Neural cell (in vitro differentiated cells): ENCODE data around the gene LATS2. TPM values are rescaled to one million over a fixed set of nuclear protein-coding genes. Genes with fewer than 3 reads are reported as not detected.

ENCODE experiments used
- H2AFZ ChIP-seq: fragments of 200-600, 300-800 bp; sonication (generic), shearing (Covaris generic); 2 replicates; pipeline ENCODE4 v1.6.0; 2014; ENCODE audit warnings: low read depth, mild to moderate bottlenecking, antibody characterized with exemption, low read length, moderate library complexity
- H3F3A ChIP-seq: fragments of 200-600 bp; shearing (Covaris generic); 2 replicates; pipeline ENCODE4 v1.6.1; 2016; ENCODE audit warnings: mild to moderate bottlenecking, moderate library complexity, mixed read lengths, antibody characterized with exemption, low read length; ENCODE audit not compliant: insufficient read depth, poor library complexity, severe bottlenecking
- H3K27ac ChIP-seq: fragments of 200-600, 300-800 bp; sonication (generic), shearing (Covaris generic); 2 replicates; pipeline ENCODE4 v1.5.1; 2014; ENCODE audit warnings: mild to moderate bottlenecking, low read length, moderate library complexity
- H3K27me3 ChIP-seq: fragments of 300-800, 200-600 bp; sonication (generic), shearing (Covaris generic); 2 replicates; pipeline ENCODE4 v1.6.0; 2014; ENCODE audit warnings: mild to moderate bottlenecking, low read depth, low read length, moderate library complexity; ENCODE audit not compliant: insufficient read depth
- H3K36me3 ChIP-seq: fragments of 300-800, 200-600 bp; sonication (generic), shearing (Covaris generic); 2 replicates; pipeline ENCODE4 v1.5.1; 2014; ENCODE audit warnings: mild to moderate bottlenecking, antibody characterized with exemption, low read length, moderate library complexity; ENCODE audit not compliant: insufficient read depth
- H3K4me2 ChIP-seq: fragments of 300-800, 200-600 bp; sonication (generic), shearing (Covaris generic); 2 replicates; pipeline ENCODE4 v1.6.0; 2014; ENCODE audit warnings: mild to moderate bottlenecking, low read length
- H3K4me3 ChIP-seq: fragments of 300-800, 200-600 bp; sonication (generic), shearing (Covaris generic); 2 replicates; pipeline ENCODE4 v1.5.1; 2014; ENCODE audit warnings: mild to moderate bottlenecking, low read length, moderate library complexity
- H3K79me2 ChIP-seq: fragments of 200-600 bp; shearing (Covaris generic); replicated peaks from 2 replicates; pipeline ENCODE4 v1.6.0; 2014; ENCODE audit warnings: mild to moderate bottlenecking, low read length, moderate library complexity; ENCODE audit not compliant: insufficient read depth
- H3K9ac ChIP-seq: fragments of 300-800, 200-600 bp; sonication (generic), shearing (Covaris generic); 2 replicates; pipeline ENCODE4 v1.6.1; 2016; ENCODE audit warnings: mild to moderate bottlenecking, low read length, mixed read lengths
- H3K9me2 ChIP-seq: fragments of 200-600 bp; shearing (Covaris generic); 2 replicates; pipeline ENCODE4 v1.6.1; 2016; ENCODE audit warnings: mild to moderate bottlenecking, low read length, mixed read lengths; ENCODE audit not compliant: insufficient read depth
- H3K9me3 ChIP-seq: fragments of 200-600, 300-800 bp; sonication (generic), shearing (Covaris generic); 2 replicates; pipeline ENCODE4 v1.6.1; 2016; ENCODE audit warnings: mild to moderate bottlenecking, mixed run types, low read length, moderate library complexity, mixed read lengths
- H4K20me1 ChIP-seq: fragments of 200-600 bp; shearing (Covaris generic); 2 replicates; pipeline ENCODE4 v1.6.1; 2016; ENCODE audit warnings: mild to moderate bottlenecking, mixed run types; ENCODE audit not compliant: insufficient read depth
- EP300 ChIP-seq: fragments of 450-650 bp; conservative IDR thresholded peaks from 2 replicates; pipeline ENCODE4 v1.6.1; 2014; ENCODE audit warnings: antibody characterized with exemption, mild to moderate bottlenecking, moderate library complexity; ENCODE audit not compliant: poor library complexity, severe bottlenecking
- EZH2 ChIP-seq: fragments of 200-600, 300-800 bp; shearing (Covaris generic), sonication (generic); IDR thresholded peaks from 2 replicates; pipeline ENCODE4 v1.6.1; 2014; ENCODE audit warnings: antibody characterized with exemption, low read length, borderline replicate concordance, mild to moderate bottlenecking; ENCODE audit not compliant: insufficient read depth, poor library complexity, severe bottlenecking
- MXI1 ChIP-seq: fragments of 450-650 bp; conservative IDR thresholded peaks from 2 replicates; pipeline ENCODE4 v1.6.1; 2014; ENCODE audit warnings: antibody characterized with exemption, mild to moderate bottlenecking; ENCODE audit not compliant: poor library complexity, severe bottlenecking
- POLR2AphosphoS5 ChIP-seq: IDR thresholded peaks from 2 replicates; pipeline ENCODE4 v1.6.1; 2012
- RAD21 ChIP-seq: fragments of 450-650 bp; conservative IDR thresholded peaks from 2 replicates; pipeline ENCODE4 v1.6.1; 2014; ENCODE audit warnings: antibody characterized with exemption, mild to moderate bottlenecking, moderate library complexity
- SMC3 ChIP-seq: fragments of 450-650 bp; conservative IDR thresholded peaks from 2 replicates; pipeline ENCODE4 v1.6.1; 2014; ENCODE audit warnings: antibody characterized with exemption, mild to moderate bottlenecking, moderate library complexity; ENCODE audit not compliant: poor library complexity
- TAF1 ChIP-seq: IDR thresholded peaks from 2 replicates; pipeline ENCODE4 v1.6.1; 2012; ENCODE audit warnings: low read depth
- polyA plus RNA-seq: library from polyadenylated mRNA; depleted of rRNA; stranded (reverse); fragments of >200 nt; gene quantifications from 2 replicates; pipeline ENCODE4 v1.2.3, GENCODE V29; 2014
- TF ChIP-seq, protein P1 (sequence below): fragments of 450-650 bp; IDR thresholded peaks from 2 replicates; pipeline ENCODE4 v1.5.1; 2014; ENCODE audit warnings: antibody characterized with exemption, mild to moderate bottlenecking, moderate library complexity; ENCODE audit not compliant: poor library complexity, severe bottlenecking
- TF ChIP-seq, protein P2 (sequence below): IDR thresholded peaks from 2 replicates; pipeline ENCODE4 v1.6.1; 2012; ENCODE audit warnings: borderline replicate concordance

The LATS2 gene
- polyA plus RNA-seq, 1 donor from 2014 or later = 2.6 TPM

DNA sequence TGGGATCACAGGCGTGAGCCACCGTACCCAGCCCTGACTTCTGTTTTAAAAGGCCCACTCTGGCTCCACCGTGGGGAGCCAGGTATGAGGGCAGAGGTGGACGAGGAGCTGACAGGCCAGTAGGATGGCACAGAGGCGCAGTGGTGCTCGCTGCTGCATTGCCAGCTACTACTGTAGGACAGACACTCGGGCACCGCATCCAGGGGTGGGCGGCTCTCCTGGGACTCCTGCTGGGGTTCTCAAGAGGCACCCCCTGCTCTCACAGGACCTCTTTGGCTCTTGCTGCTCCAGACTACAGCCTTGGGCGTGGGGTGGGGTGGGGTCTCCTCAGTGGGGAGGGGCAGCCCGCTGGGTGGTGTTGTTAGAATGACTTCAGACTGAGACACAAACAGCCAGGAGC is 53.4 kb downstream of the LATS2 start:
- Histone ChIP-seq H3K79me2 (no peaks in the 10 kb centered on the region), H3K9me3 (no peaks in the 10 kb centered on the region), H3K4me2 (no peak overlapping the region), H2AFZ (no peak overlapping the region), H3K36me3 (no peaks in the 10 kb centered on the region), H3K27ac (no peak overlapping the region), H3F3A (no peaks in the 10 kb centered on the region), H3K27me3 (no peaks in the 10 kb centered on the region), H3K4me3 (no peak overlapping the region), H4K20me1 (no peaks in the 10 kb centered on the region), H3K9ac (no peak overlapping the region), H3K9me2 (no peaks in the 10 kb centered on the region)
- TF ChIP-seq POLR2AphosphoS5 = no peak
- no peak for TF ChIP-seq EZH2
- TF ChIP-seq SMC3 = no peak
- no peak for TF ChIP-seq EP300
- no peak for TF ChIP-seq TAF1
- TF ChIP-seq, protein P1, sequence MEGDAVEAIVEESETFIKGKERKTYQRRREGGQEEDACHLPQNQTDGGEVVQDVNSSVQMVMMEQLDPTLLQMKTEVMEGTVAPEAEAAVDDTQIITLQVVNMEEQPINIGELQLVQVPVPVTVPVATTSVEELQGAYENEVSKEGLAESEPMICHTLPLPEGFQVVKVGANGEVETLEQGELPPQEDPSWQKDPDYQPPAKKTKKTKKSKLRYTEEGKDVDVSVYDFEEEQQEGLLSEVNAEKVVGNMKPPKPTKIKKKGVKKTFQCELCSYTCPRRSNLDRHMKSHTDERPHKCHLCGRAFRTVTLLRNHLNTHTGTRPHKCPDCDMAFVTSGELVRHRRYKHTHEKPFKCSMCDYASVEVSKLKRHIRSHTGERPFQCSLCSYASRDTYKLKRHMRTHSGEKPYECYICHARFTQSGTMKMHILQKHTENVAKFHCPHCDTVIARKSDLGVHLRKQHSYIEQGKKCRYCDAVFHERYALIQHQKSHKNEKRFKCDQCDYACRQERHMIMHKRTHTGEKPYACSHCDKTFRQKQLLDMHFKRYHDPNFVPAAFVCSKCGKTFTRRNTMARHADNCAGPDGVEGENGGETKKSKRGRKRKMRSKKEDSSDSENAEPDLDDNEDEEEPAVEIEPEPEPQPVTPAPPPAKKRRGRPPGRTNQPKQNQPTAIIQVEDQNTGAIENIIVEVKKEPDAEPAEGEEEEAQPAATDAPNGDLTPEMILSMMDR = no peak
- TF ChIP-seq, protein P2, sequence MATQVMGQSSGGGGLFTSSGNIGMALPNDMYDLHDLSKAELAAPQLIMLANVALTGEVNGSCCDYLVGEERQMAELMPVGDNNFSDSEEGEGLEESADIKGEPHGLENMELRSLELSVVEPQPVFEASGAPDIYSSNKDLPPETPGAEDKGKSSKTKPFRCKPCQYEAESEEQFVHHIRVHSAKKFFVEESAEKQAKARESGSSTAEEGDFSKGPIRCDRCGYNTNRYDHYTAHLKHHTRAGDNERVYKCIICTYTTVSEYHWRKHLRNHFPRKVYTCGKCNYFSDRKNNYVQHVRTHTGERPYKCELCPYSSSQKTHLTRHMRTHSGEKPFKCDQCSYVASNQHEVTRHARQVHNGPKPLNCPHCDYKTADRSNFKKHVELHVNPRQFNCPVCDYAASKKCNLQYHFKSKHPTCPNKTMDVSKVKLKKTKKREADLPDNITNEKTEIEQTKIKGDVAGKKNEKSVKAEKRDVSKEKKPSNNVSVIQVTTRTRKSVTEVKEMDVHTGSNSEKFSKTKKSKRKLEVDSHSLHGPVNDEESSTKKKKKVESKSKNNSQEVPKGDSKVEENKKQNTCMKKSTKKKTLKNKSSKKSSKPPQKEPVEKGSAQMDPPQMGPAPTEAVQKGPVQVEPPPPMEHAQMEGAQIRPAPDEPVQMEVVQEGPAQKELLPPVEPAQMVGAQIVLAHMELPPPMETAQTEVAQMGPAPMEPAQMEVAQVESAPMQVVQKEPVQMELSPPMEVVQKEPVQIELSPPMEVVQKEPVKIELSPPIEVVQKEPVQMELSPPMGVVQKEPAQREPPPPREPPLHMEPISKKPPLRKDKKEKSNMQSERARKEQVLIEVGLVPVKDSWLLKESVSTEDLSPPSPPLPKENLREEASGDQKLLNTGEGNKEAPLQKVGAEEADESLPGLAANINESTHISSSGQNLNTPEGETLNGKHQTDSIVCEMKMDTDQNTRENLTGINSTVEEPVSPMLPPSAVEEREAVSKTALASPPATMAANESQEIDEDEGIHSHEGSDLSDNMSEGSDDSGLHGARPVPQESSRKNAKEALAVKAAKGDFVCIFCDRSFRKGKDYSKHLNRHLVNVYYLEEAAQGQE = no peak
- no peak for TF ChIP-seq RAD21
- no peak for TF ChIP-seq MXI1

DNA sequence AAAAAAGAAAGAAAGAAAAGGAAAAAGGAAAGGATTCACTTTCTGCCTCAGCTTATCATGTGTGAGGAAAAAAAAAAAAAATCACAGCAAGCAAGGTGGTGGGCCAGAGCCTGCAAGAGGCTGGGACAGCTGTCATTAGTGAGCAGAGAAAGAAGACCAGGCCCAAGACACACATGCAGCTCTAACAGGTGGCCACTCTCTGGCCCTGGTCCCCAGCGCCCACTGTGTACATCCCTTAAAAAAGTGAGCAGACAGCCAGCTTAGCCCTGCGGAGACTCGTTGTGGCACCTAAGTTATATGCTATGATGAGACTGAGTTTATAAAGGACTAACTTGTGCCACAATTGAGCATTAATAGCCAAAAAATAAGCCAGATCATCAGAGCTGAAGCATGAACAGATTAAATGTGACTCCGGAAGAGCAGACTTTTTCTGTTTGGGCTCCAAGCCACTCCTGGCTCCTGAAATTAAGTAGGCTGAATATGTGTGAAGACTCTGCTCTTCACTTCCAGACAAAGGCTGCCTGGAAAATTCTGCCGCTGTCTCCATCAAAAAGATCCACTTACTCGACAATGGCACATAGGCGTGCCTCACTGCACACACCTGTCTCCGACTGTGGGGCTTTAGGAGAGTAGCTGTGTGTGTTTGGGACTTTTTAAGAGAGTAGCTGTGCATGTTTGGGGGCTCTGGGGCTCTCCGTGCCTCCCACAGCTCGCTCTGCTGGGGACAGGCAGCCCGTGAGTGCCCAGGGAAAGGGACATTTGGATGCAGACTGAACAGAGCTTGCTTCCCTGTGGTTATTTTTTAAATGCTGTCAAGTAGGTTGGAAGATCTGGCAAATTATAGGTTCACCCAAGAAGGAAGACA is 55.0 kb downstream of the LATS2 start:
- Histone ChIP-seq H3F3A (no peaks in the 10 kb centered on the region), H3K9me3 (no peaks in the 10 kb centered on the region), H3K27me3 (no peaks in the 10 kb centered on the region), H3K9ac (no peak overlapping the region), H3K79me2 (no peaks in the 10 kb centered on the region), H3K27ac (no peak overlapping the region), H3K4me2 (no peak overlapping the region), H3K9me2 (no peaks in the 10 kb centered on the region), H3K36me3 (no peaks in the 10 kb centered on the region), H3K4me3 (no peak overlapping the region), H4K20me1 (no peaks in the 10 kb centered on the region), H2AFZ (no peak overlapping the region)
- TF ChIP-seq SMC3 (no peak), EP300 (no peak), POLR2AphosphoS5 (no peak), RAD21 (no peak), TAF1 (no peak), EZH2 (no peak), MXI1 (no peak)
- TF ChIP-seq, protein P2 = no peak
- TF ChIP-seq, protein P1 = no peak
